NCI-H2171 treated with DMSO at 0.1 percent for 48 hours (cell line): ENCODE measurements around the gene ZNF747.
"Not testable (repeated sequence)": the region's sequence is repeated elsewhere in the genome, so short reads cannot be mapped to it uniquely, and the experiment has no call there.

ENCODE experiments used
- DNase-seq: peaks from one replicate; lab custom pipeline; 2025; lab: John Stamatoyannopoulos, UW

The ZNF747 gene

GRCh38 chr16:30557957-30558788 is 23.5 kb upstream of the ZNF747 start, which contains the start of gene ZNF764:
Gene ZNF764, minus strand, starts transcription at chr16:30558374. Its CDS starts 192 bp downstream, at chr16:30558182.
- peak; percentile 98 for DNase-seq

- DNase-seq = no peak
Measured at GRCh38 chr16:30557707-30557956, 23.0 kb upstream of the ZNF747 start.

DNA sequence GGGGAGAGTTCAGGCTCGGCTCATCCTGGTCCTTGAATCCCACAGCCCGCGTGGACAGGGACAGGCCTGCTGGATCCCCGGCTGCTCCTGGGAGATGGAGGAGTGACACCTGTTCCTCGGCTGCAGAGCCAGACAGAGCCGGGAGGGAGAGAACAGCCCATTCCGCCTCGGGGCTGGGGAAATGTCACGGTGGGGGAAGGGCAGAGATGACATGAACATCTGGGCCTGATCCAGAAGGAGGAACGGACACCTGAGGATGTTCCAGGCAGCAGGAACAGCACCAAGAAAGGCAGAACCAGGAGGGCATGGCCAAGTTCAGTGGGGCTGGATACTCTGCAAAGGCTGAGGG is 21.4 kb upstream of the ZNF747 start:
- DNase-seq = no peak

GRCh38 chr16:30555315-30556124 is 20.9 kb upstream of the ZNF747 start:
- no peak for DNase-seq

- no peak for DNase-seq
Measured at GRCh38 chr16:30554557-30555314, 20.1 kb upstream of the ZNF747 start.

GRCh38 chr16:30553393-30553899 is 18.8 kb upstream of the ZNF747 start:
- no peak for DNase-seq

DNA sequence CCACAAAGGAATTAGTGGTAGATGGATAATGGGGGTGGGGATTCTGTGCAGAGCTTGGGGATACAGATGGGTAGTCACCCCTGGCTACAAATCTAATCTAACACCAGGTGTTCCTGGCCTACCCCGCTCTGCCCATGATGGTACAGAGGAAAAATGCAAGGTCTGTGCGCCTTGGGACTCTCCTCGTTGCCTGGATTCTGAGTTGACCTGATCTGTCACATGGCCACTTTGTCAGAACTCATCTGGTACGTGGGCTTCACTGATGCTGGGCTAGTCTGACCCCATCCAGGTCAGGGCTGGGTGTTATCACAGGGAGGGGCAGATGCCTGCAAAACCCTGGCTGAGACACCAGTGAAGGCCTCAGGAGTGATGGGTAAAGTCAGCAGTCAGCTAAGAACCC is 18.3 kb upstream of the ZNF747 start:
- DNase-seq = no peak

GRCh38 chr16:30551781-30552180 is 17.1 kb upstream of the ZNF747 start:
- no peak for DNase-seq

DNA sequence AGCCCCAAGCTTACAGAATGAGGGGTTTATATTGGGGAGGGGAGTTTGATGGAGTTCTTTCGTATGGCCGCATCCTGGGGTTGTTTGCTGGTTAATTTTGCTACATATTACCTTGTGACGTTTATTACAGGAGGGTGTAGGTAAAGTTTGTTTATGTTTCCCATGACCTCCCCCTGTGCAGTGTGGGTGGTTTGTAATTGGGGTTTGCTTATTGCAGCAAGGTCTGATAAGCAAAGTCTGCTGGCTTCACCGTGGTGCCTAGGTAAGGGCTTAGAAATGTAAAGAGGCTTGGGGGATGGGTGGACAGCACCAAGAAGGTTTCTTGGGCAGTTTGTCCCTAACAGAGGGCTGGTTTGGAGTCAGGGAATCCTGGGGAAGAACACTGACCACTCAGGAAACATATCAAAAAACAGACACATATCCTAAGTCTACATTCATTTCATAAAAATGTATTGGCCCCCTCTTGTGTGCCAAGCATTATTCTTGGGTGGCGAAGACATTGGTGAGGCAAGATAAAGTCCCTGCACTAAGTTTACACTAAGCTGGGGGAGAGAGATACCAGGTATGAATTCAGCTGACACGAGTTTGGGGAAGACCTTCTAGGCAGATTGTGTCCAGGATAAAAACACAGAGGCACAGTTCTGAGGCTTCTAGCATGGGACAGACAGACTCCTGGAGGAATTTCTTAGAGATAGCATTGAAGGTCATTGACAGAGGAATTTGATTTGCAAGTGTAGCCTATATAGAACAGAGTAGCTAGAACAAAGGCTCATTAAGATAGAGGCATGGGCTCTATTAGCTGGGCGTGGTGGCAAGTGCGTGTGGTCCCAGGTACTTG is 14.0 kb upstream of the ZNF747 start:
- no peak for DNase-seq

DNA sequence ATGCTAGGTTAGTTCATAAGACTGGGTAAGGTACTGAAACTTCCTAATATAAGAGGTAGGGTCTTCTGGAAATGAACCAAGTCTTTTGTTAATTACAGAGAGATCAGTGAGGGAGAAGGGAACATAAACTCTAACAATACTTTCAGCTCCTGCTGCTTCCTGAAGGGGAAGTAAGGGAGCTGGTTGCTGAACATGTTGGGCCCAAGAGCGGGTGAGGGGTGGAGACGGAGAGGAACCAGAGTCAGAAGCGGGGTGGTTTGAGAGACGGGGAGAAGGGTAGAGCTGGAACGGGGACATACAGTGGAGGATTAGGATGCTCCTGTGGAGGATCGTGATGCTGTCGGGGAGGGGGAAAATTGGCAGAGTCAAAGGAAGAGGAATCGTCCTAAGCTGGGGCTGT is 11.5 kb upstream of the ZNF747 start:
- DNase-seq = no peak

DNA sequence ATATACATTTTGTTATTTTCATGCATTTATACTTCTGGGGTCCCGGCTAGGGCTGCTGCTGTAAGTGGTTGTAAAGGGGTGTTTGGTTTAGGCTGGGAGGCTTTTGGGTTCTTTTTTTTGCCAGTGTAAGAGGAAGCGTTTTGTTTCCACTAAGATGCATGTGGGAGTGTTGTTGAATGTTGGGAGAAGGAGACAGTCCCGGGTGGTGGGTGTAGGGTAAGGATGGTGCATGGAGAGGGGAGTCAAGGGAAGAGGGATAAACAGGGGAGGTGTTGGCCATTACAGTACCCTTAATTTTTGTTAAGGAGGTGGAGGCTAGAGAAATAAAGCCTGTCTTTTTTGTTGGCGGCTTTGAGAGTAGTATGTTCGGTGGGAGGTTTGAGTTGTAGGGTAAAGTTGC is 8.4 kb upstream of the ZNF747 start:
- no peak for DNase-seq

GRCh38 chr16:30541502-30542329 is 7.1 kb upstream of the ZNF747 start:
- no peak for DNase-seq

- DNase-seq = not testable (repeated sequence)
Measured at GRCh38 chr16:30540916-30541464, 6.3 kb upstream of the ZNF747 start.

- not testable (repeated sequence) for DNase-seq
Measured at GRCh38 chr16:30539986-30540526, 5.4 kb upstream of the ZNF747 start.

- no peak for DNase-seq
Measured at GRCh38 chr16:30539000-30539964, 4.6 kb upstream of the ZNF747 start.

DNA sequence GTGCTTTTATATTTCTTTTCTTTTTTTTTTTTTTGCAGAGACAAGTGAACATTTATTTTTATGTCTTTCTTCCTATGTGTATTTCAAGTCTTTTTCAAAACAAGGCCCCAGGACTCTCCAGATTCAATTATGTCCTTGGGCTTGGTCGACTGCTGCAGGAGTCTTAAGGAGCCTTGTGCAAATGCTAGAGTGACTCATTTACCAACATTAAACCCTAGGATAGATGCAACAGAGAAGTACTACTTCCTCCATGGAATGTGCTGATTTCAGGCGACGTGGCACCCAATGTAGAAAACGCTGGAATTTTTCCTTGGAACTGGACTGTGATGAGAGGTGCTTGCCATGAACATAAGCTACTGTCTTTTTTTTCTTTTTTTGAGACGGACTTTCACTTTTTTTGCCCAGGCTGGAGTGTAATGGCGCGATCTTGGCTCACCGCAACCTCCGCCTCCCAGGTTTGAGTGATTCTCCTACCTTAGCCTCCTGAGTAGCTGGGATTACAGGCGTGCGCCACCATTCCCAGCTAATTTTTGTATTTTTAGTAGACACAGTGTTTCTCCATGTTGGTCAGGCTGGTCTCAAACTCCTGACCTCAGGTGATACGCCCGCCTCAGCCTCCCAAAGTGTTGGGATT is 1.9 kb upstream of the ZNF747 start:
- DNase-seq = not testable (repeated sequence)

DNA sequence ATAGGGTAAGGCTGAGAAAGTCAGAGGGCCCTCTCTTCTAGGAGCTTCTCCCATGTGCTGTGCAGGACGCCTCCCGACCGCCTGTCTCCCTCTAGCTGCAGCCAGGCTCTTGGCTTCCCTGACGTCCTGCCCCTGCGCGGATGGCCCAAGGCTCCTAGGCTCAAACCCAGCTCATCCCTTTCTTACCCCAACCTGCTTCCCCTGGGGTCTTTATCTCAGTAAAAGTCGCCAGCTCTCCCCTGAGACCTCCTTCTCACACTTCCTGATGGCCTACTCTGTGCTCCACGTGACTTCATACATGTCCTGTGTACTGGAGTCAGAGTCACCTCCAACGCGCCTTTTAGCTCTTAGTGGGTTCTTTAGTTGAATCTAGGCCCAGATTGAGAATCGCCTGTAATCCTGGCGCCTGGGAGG is 1.1 kb upstream of the ZNF747 start:
- DNase-seq = peak; percentile 70

GRCh38 chr16:30535106-30535776 is 583 bp upstream of the ZNF747 start:
- no peak for DNase-seq
